Measurements from ENCODE around the gene USP20. TPM values are rescaled to one million over a fixed set of nuclear protein-coding genes. Genes with fewer than 3 reads are reported as not detected.

USP20 gene
- total RNA-seq, 2 experiments from 2014 or later: 14.4 to 24.1 TPM

- intact Hi-C loops (cut with micrococcal nuclease; ENCODE audit: unreplicated experiment): no loop called here
These were observed 43.9 kb downstream of the USP20 start for GRCh38 chr9:129879103-129879699.

GRCh38 chr9:129879991-129880653 lies 44.9 kb downstream of the USP20 start:
- H3K4me1 ChIP-seq (ENCODE audit: insufficient read depth, low read length, poor library complexity, severe bottlenecking): peaks cover 15% of the 10 kb centered on the region
- intact Hi-C loops (cut with micrococcal nuclease; ENCODE audit: unreplicated experiment): no loop called here
- H3K36me3 ChIP-seq (ENCODE audit: insufficient read depth, low read length): peaks cover 25% of the 10 kb centered on the region; the same call in 1 of the 2 replicates
- TF ChIP-seq CTCF (conservative IDR thresholded peaks at IDR 0.05; ENCODE audit: low read length): no peak
- no peak for TF ChIP-seq EZH2phosphoT487 (IDR thresholded peaks at IDR 0.05; ENCODE audit: borderline replicate concordance, low read depth, low read length)
- POLR2A ChIA-PET: interaction anchor here (0.8 kb wide), 1 partner anchor 36 kb away, joined by 7 read pairs; no protein-coding TSS in a partner anchor
- H3K9me3 ChIP-seq (ENCODE audit: low read length): no peaks in the 10 kb centered on the region
- H3K4me3 ChIP-seq (ENCODE audit: low read depth, low read length, poor library complexity, severe bottlenecking): no peak overlapping the region
- CTCF ChIA-PET (ENCODE audit: unreplicated experiment): no interaction called here
- H3K27ac ChIP-seq (ENCODE audit: low read depth, low read length, poor library complexity, severe bottlenecking): no peak overlapping the region
- no TSS peak for BruUV-seq (replicated peaks)
- no peaks in the 10 kb centered on the region for H3K9me2 ChIP-seq (ENCODE audit: insufficient read depth, low read length)
- DNase-seq (ENCODE audit: low spot score): no peak
- no peaks in the 10 kb centered on the region for H3K79me2 ChIP-seq (ENCODE audit: insufficient read depth, low read depth, low read length)
- no peaks in the 10 kb centered on the region for H4K20me1 ChIP-seq (ENCODE audit: insufficient read depth, low read length)
- no peak overlapping the region for H3K4me2 ChIP-seq (ENCODE audit: low read length)
- H2AFZ ChIP-seq (ENCODE audit: low read length): no peak overlapping the region

More at GRCh38 chr9:129879103-129879699, 43.9 kb downstream of the USP20 start:
- Histone ChIP-seq H3K4me3 (ENCODE audit: low read depth, low read length, poor library complexity, severe bottlenecking) (no peak overlapping the region), H3K27ac (ENCODE audit: low read depth, low read length, poor library complexity, severe bottlenecking) (no peak overlapping the region), H3K4me2 (ENCODE audit: low read length) (no peak overlapping the region), H3K79me2 (ENCODE audit: insufficient read depth, low read depth, low read length) (no peaks in the 10 kb centered on the region), H3K4me1 (ENCODE audit: insufficient read depth, low read length, poor library complexity, severe bottlenecking) (peaks cover 7% of the 10 kb centered on the region), H4K20me1 (ENCODE audit: insufficient read depth, low read length) (no peaks in the 10 kb centered on the region), H3K9me2 (ENCODE audit: insufficient read depth, low read length) (no peaks in the 10 kb centered on the region), H3K9me3 (ENCODE audit: low read length) (no peaks in the 10 kb centered on the region), H2AFZ (ENCODE audit: low read length) (no peak overlapping the region), H3K36me3 (ENCODE audit: insufficient read depth, low read length) (peaks cover 28% of the 10 kb centered on the region; the same call in 1 of the 2 replicates)
- ChIA-PET CTCF (ENCODE audit: unreplicated experiment) (no interaction called here), POLR2A (no interaction called here)
- no peak for DNase-seq (ENCODE audit: low spot score)
- BruUV-seq (replicated peaks): no TSS peak
- TF ChIP-seq EZH2phosphoT487 (IDR thresholded peaks at IDR 0.05; ENCODE audit: borderline replicate concordance, low read depth, low read length) (no peak), CTCF (conservative IDR thresholded peaks at IDR 0.05; ENCODE audit: low read length) (no peak)

Data from OCI-LY7 (cell line).